NCI-H2196 treated with DMSO at 0.1 percent for 48 hours (cell line): ENCODE results near the gene CFH.
"Not testable (repeated sequence)": the region's sequence is repeated elsewhere in the genome, so short reads cannot be mapped to it uniquely, and the experiment has no call there.

Source experiments
- DNase-seq: peaks from one replicate; lab custom pipeline; 2025; ENCODE audit not compliant: unreplicated experiment; lab: John Stamatoyannopoulos, UW

The CFH gene

DNA sequence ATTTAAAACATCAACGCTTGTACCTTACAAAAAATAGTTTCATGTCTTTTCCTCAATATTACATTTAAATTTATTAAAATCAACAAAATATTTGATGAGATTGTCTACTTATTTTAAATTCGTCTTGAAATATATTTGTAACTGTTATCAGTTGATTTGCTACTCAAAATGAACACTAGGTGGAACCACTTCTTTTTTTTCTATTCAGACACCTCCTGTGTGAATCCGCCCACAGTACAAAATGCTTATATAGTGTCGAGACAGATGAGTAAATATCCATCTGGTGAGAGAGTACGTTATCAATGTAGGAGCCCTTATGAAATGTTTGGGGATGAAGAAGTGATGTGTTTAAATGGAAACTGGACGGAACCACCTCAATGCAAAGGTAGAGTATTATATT is 91.4 kb downstream of the CFH start:
- not testable (repeated sequence) for DNase-seq

DNA sequence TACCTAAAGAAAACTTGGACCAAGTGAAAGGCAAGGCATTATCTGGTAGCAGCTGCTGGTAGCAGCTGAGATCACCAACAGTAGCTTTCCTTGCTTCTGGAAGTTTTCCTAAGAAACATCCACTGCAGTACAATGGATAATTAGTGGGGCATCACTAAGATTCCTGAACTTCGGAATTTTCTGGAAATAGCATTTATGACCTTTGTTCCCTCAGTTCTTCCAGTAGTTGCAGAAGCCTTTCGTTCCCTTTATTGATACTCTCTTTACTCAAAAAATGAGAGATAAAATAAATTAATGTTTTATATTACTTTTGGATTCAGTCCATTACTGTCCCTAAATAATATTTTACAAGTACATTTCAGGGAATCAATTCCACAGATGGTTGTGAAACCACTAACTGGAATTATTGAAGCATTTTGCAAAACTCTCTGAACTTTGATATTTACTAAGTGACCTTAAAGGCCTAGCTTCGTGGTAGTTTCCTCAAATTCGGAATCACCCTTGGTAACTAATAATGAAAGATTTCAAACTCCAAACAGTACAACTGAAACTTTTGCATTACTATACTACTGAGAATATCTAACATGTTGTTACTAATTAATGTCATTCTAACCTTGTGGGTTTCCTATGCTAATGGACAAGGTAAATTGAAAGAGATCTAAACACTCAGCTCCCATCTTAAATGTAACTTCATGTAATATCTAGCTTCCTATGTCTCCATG is 113.3 kb downstream of the CFH start:
- DNase-seq, result not testable (repeated sequence)

DNA sequence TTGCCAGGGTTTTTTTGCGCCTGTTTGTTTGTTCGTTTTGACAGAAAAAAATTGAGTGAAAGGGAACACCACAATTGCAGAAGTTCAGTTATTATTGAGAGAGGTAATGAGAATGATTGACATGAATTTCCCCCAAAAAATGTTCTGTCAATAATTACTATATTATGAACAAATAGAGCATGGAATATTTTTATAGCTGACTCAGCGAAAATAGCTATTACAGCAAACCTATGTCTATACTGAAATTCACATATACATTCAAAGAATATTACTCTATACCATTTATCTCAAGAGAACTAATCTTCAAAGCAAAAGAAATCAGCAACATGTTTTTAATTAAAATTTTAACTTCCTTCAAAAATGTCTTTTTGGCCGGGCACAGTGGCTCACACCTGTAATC is 118.0 kb downstream of the CFH start:
- DNase-seq, result not testable (repeated sequence)

DNA sequence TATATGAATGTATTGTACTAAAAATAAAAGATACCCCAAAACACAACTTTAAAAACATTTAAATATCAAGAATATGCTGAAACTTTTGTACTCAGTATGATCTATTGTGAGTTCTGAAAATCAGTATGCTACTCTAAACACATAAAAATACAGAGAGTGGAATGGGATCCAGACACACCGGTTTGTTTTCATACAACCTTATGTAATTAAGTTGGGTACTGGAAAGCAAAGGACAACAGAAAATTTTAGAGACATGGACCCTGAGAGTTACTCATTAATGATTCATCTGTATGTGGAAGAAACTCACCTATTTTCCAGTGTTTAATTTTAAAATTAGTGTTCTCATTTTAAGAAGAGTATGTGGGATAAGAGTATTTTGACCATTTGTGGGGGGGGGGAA is 121.9 kb downstream of the CFH start:
- no peak for DNase-seq

DNA sequence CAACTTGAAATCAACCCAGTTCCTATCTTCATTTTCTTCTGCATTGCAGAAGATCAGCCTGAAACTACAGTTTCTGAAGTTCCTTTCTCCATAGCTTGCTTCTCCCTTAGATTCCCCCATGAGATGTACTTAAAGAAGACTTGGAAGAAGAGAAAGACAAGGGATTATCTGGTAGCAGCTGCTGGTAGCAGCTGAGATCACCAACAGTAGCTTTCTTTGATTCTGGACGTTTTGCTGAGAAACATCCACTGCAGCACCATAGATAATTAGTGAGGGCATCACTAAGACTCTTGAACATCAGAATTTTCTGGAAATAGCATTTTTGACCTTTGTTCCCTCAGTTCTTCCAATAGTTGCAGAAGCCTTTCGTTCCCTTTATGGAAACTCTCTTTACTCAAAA is 122.3 kb downstream of the CFH start:
- no peak for DNase-seq

DNA sequence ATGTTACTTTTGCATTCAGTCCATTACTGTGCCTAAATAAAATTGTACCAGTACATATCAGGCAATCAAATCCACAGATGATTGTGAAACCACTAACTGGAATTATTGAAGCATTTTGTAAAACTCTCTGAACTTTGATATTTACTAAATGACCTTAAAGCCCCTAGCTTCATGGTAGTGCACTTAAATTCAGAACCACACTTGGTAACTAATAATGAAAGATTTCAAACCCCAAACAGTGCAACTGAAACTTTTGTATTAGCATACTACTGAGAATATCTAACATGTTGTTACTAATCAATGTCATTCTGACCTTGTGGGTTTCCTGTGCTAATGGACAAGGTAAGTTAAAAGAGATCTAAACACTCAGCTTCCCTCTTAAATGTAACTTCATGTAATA is 122.8 kb downstream of the CFH start, which contains the start of gene CFHR3:
Gene CFHR3 (plus strand): TSS at position 238 of the 400 bp plus-strand sequence. CDS start 47 bp downstream, at position 285.
- DNase-seq, result no peak

DNA sequence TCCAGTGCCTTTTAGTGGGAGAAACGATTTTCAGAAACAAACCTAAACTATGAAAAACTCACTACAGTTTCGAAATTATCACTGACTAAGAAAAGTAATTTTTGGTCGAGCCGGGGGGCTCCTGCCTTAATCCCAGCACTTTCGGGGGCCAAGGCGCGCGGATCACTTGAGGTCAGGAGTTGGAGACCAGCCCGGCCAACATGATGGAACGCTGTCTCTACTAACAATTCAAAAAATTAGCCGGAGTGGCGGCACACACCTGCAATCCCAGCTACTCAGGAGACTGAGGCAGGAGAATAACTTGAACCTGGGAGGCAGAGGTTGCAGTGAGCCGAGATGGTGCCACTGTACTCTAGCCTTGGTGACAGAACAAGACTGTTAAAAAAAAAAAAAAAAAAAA is 125.8 kb downstream of the CFH start:
- no peak for DNase-seq

DNA sequence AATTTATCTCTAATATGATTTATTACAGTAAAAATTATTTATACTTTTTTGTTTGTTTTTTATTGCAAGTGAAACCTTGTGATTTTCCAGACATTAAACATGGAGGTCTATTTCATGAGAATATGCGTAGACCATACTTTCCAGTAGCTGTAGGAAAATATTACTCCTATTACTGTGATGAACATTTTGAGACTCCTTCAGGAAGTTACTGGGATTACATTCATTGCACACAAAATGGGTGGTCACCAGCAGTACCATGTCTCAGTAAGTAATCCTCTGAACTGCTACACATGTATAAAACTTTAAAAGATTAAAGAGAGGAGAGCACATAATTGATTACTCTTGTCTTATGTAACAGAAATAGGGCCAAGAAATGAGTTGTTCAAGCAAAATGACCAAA is 127.2 kb downstream of the CFH start:
- no peak for DNase-seq

DNA sequence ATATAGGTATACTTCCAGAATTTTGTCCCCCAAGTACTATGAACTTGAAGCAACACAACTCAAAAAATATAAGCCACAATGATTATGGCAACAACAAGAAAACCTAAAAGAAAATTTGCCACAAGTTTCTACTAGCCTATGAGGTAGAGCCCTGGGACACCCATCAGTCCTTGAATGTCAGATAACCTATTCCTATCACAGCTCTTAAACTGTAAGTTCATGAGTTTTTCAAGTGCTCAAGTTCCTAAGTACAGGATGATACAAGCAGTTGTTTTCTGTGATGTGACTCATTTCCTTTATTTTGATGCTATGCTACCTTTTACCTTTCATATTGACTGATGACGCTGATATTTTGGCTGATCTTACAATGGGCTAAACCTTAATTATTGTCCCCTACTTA is 139.4 kb downstream of the CFH start:
- not testable (repeated sequence) for DNase-seq

DNA sequence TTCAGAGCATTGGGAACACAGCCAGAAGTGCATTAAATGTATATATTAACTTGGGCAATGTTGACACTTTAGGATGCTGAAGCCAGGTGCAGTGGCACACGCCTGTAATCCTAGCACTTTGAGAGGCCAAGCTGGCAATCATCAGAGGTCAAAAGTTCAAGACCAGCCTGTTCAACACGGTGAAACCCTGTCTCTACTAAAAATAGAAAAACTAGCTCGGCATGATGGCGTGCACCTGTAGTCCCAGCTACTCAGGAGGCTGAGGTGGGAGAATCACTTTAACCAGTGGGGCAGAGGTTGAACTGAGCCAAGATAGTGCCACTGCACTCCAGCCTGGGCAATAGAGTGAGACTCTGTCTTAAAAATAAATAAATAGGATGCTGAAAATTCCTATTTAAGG is 142.3 kb downstream of the CFH start:
- DNase-seq, result not testable (repeated sequence)
